Renal cortical epithelial cell (primary cell): ENCODE data around the gene KLHL41. TPM values are rescaled to one million over a fixed set of nuclear protein-coding genes. Genes with fewer than 3 reads are reported as not detected.
"Not testable (repeated sequence)": the region's sequence is repeated elsewhere in the genome, so short reads cannot be mapped to it uniquely, and the experiment has no call there.

ENCODE experiments used
- DNase-seq: peaks from one replicate; pipeline ENCODE4 v3.0.0-alpha.2; 2011; ENCODE audit warnings: low read depth
- total RNA-seq: library from RNA; depleted of rRNA; stranded (reverse); fragments of >200 nt; gene quantifications from 2 replicates; pipeline ENCODE4 v1.2.3, GENCODE V29; 2014

KLHL41 gene
- total RNA-seq, 1 donor from 2014 or later = 0.35 TPM

DNA sequence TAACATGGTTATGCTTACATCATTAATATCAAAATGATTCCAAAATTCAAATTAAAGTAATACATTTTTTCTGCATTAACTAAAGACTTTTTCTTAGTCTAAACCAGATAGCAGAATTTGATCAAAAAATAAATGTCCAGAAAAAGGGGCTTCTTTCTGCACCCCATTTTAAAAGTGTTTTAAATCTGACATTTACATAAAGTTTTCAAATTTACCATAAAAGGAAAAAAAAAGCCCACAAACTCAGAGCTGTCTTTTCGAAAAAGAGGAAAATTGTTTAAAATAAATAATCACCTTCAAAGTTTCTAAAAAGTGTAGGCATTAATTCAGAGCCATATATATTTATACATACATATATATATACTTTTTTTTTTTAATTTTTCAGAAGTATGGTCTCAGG is 62.7 kb downstream of the KLHL41 start:
- no peak for DNase-seq

GRCh38 chr2:169572821-169573159 is 63.3 kb downstream of the KLHL41 start:
- DNase-seq = peak; percentile 13

GRCh38 chr2:169573160-169573973 is 63.9 kb downstream of the KLHL41 start, which contains the start of gene FASTKD1:
Gene FASTKD1, minus strand, starts transcription at chr2:169573865. Its CDS starts 1,836 bp downstream, at chr2:169572029.
- peak; percentile 80 for DNase-seq

DNA sequence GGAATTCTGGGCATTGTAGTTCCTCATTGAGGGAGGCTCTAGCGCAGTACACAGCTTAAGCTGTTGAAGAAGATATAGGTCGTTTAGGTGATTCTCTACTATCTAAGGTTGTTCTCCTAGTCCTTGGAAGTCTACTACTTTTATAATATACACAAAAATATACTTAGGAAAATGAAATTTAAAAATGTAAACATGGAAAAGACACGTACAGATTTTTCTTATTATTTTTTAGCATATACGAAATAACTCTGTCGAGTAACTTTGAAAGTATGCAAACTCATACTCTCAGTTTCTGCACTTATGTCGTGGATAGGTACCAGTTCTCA is 64.4 kb downstream of the KLHL41 start:
- DNase-seq = no peak

GRCh38 chr2:169574539-169574938 is 65.0 kb downstream of the KLHL41 start:
- DNase-seq = not testable (repeated sequence)

DNA sequence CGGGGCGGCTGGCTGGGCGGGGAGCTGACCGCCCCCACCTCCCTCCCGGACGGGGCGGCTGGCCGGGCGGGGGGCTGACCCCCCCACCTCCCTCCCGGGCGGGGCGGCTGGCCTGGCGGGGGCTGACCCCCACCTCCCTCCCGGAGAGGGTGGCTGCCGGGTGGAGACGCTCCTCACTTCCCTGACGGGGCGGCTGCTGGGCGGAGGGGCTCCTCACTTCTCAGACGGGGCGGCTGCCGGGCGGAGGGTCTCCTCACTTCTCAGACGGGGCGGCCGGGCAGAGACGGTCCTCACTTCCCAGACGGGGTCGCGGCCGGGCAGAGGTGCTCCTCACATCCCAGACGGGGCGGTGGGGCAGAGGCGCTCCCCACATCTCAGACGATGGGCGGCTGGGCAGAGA is 65.8 kb downstream of the KLHL41 start:
- not testable (repeated sequence) for DNase-seq

Other genes with a start within 250 kb of the KLHL41 start
- gene LRP2, start 147.2 kb upstream of the KLHL41 start, total RNA-seq = 0.20 TPM in 1 of 2 replicates, not detected in the other
- gene BBS5, start 30.2 kb upstream of the KLHL41 start, total RNA-seq = 2.3 and 7.8 TPM in 2 replicates
- 22.7 and 40.1 TPM in 2 replicates for gene FASTKD1, start 64.2 kb downstream of the KLHL41 start, total RNA-seq
- 30.6 and 50.4 TPM in 2 replicates for gene PPIG, start 74.6 kb downstream of the KLHL41 start, total RNA-seq
- gene CFAP210, start 184.7 kb downstream of the KLHL41 start, total RNA-seq = 0.25 TPM in 1 of 2 replicates, not detected in the other
- gene PHOSPHO2, start 184.8 kb downstream of the KLHL41 start, total RNA-seq = 4.2 and 7.7 TPM in 2 replicates
- 8.4 and 18.4 TPM in 2 replicates for gene KLHL23, start 224.1 kb downstream of the KLHL41 start, total RNA-seq